ENCODE results near the gene DAB2IP.

The DAB2IP gene

GRCh38 chr9:121704281-121704680 is 52.8 kb downstream of the DAB2IP start:
- Histone ChIP-seq H3K9me3 (ENCODE audit: control insufficient read depth, insufficient read depth, low read length) (no peaks in the 10 kb centered on the region), H4K20me1 (ENCODE audit: control insufficient read depth, insufficient read depth, low read depth, low read length) (peaks cover 9% of the 10 kb centered on the region), H3K79me2 (ENCODE audit: control insufficient read depth, low read length) (no peaks in the 10 kb centered on the region), H3K27me3 (ENCODE audit: control insufficient read depth, low read length) (peaks cover 46% of the 10 kb centered on the region), H3K4me1 (ENCODE audit: control insufficient read depth, low read length) (peaks cover 10% of the 10 kb centered on the region), H3K27ac (ENCODE audit: low read depth, low read length) (no peak overlapping the region), H3K9me2 (replicated peaks; ENCODE audit: control insufficient read depth, low read length) (no peaks in the 10 kb centered on the region), H3K36me3 (ENCODE audit: control insufficient read depth, low read length) (no peaks in the 10 kb centered on the region), H3K4me3 (ENCODE audit: low read length) (no peak overlapping the region), H3K4me2 (ENCODE audit: low read length) (no peak overlapping the region), H3F3A (ENCODE audit: control insufficient read depth, insufficient read depth) (no peaks in the 10 kb centered on the region)
- TF ChIP-seq CTCF (IDR thresholded peaks at IDR 0.05; ENCODE audit: low read depth, low read length, poor library complexity, severe bottlenecking), result no peak
- no peak for TF ChIP-seq EZH2phosphoT487 (IDR thresholded peaks at IDR 0.05; ENCODE audit: borderline replicate concordance, low read length)

- Histone ChIP-seq H3K36me3 (ENCODE audit: control insufficient read depth, low read length) (no peaks in the 10 kb centered on the region), H3K79me2 (ENCODE audit: control insufficient read depth, low read length) (no peaks in the 10 kb centered on the region), H3K27ac (ENCODE audit: low read depth, low read length) (no peak overlapping the region), H3F3A (ENCODE audit: control insufficient read depth, insufficient read depth) (no peaks in the 10 kb centered on the region), H4K20me1 (ENCODE audit: control insufficient read depth, insufficient read depth, low read depth, low read length) (peaks cover 9% of the 10 kb centered on the region), H3K4me2 (ENCODE audit: low read length) (no peak overlapping the region), H3K4me3 (ENCODE audit: low read length) (no peak overlapping the region), H3K4me1 (ENCODE audit: control insufficient read depth, low read length) (0 out of 2 replicates have a peak, but pooled peaks cover under 1% of the 10 kb centered on the region), H3K27me3 (ENCODE audit: control insufficient read depth, low read length) (peaks cover 27% of the 10 kb centered on the region), H3K9me2 (replicated peaks; ENCODE audit: control insufficient read depth, low read length) (no peaks in the 10 kb centered on the region), H3K9me3 (ENCODE audit: control insufficient read depth, insufficient read depth, low read length) (no peaks in the 10 kb centered on the region)
- no peak for TF ChIP-seq CTCF (IDR thresholded peaks at IDR 0.05; ENCODE audit: low read depth, low read length, poor library complexity, severe bottlenecking)
- TF ChIP-seq EZH2phosphoT487 (IDR thresholded peaks at IDR 0.05; ENCODE audit: borderline replicate concordance, low read length), result no peak
Measured at GRCh38 chr9:121706149-121706750, 54.8 kb downstream of the DAB2IP start.

- H3K27ac ChIP-seq (ENCODE audit: low read depth, low read length), result no peak overlapping the region
- no peaks in the 10 kb centered on the region for H3K9me2 ChIP-seq (replicated peaks; ENCODE audit: control insufficient read depth, low read length)
- peaks cover 22% of the 10 kb centered on the region for H3K27me3 ChIP-seq (ENCODE audit: control insufficient read depth, low read length)
- H3K4me1 ChIP-seq (ENCODE audit: control insufficient read depth, low read length), result 0 out of 2 replicates have a peak, but pooled peaks cover 3% of the 10 kb centered on the region
- H3K79me2 ChIP-seq (ENCODE audit: control insufficient read depth, low read length), result no peaks in the 10 kb centered on the region
- no peak overlapping the region for H3K4me2 ChIP-seq (ENCODE audit: low read length)
- TF ChIP-seq EZH2phosphoT487 (IDR thresholded peaks at IDR 0.05; ENCODE audit: borderline replicate concordance, low read length), result no peak
- TF ChIP-seq CTCF (IDR thresholded peaks at IDR 0.05; ENCODE audit: low read depth, low read length, poor library complexity, severe bottlenecking), result no peak
- no peak overlapping the region for H3K4me3 ChIP-seq (ENCODE audit: low read length)
- H3F3A ChIP-seq (ENCODE audit: control insufficient read depth, insufficient read depth), result no peaks in the 10 kb centered on the region
- H3K9me3 ChIP-seq (ENCODE audit: control insufficient read depth, insufficient read depth, low read length), result no peaks in the 10 kb centered on the region
- no peaks in the 10 kb centered on the region for H3K36me3 ChIP-seq (ENCODE audit: control insufficient read depth, low read length)
- H4K20me1 ChIP-seq (ENCODE audit: control insufficient read depth, insufficient read depth, low read depth, low read length), result peaks cover 8% of the 10 kb centered on the region
Measured at GRCh38 chr9:121707477-121708424, 56.3 kb downstream of the DAB2IP start.
